Astrocyte (in vitro differentiated cells and primary cell): ENCODE results near the gene DRGX. TPM values are rescaled to one million over a fixed set of nuclear protein-coding genes. Genes with fewer than 3 reads are reported as not detected.

Experiments used
- DNase-seq: peaks from one replicate; pipeline ENCODE4 v3.0.0-alpha.2; 2010; ENCODE audit warnings: low read depth
- FAIRE-seq: peaks from 2 replicates; lab custom pipeline; 2011; peaks lifted over from hg19 to GRCh38; lab: Jason Lieb, UNC
- H2AFZ ChIP-seq: 2 replicates; pipeline ENCODE4 v1.6.0; 2012; ENCODE audit warnings: low read depth, low read length, inconsistent platforms
- H3K27ac ChIP-seq: 2 replicates; pipeline ENCODE4 v1.5.1; 2011; ENCODE audit warnings: low read depth, low read length, inconsistent platforms
- H3K27me3 ChIP-seq: 2 replicates; pipeline ENCODE4 v1.6.0; 2011; ENCODE audit warnings: low read length, inconsistent platforms; ENCODE audit not compliant: insufficient read depth
- H3K36me3 ChIP-seq: 2 replicates; pipeline ENCODE4 v1.5.1; 2011; ENCODE audit warnings: low read length, inconsistent platforms; ENCODE audit not compliant: insufficient read depth
- H3K4me1 ChIP-seq: 2 replicates; pipeline ENCODE4 v1.5.1; 2011; ENCODE audit warnings: low read length, inconsistent platforms; ENCODE audit not compliant: insufficient read depth
- H3K4me2 ChIP-seq: 2 replicates; pipeline ENCODE4 v1.6.0; 2012; ENCODE audit warnings: low read length, inconsistent platforms
- H3K4me3 ChIP-seq: 2 replicates; pipeline ENCODE4 v1.5.1; 2011; ENCODE audit warnings: low read depth, mild to moderate bottlenecking, low read length, inconsistent platforms; ENCODE audit not compliant: insufficient read depth
- H3K79me2 ChIP-seq: 2 replicates; pipeline ENCODE4 v1.6.0; 2012; ENCODE audit warnings: mild to moderate bottlenecking, low read length, inconsistent platforms; ENCODE audit not compliant: insufficient read depth
- H3K9ac ChIP-seq: 2 replicates; pipeline ENCODE4 v1.6.0; 2012; ENCODE audit warnings: mild to moderate bottlenecking, low read length, inconsistent platforms
- H3K9me3 ChIP-seq: 2 replicates; pipeline ENCODE4 v1.5.1; 2012; ENCODE audit warnings: low read depth, mild to moderate bottlenecking, low read length, inconsistent platforms; ENCODE audit not compliant: insufficient read depth
- H4K20me1 ChIP-seq: 2 replicates; pipeline ENCODE4 v1.6.0; 2012; ENCODE audit warnings: low read length, inconsistent platforms; ENCODE audit not compliant: insufficient read depth
- H3K27ac Mint-ChIP-seq: one replicate; pipeline ENCODE4 v1.8.0; 2021; ENCODE audit warnings: mild to moderate bottlenecking, mixed read lengths; ENCODE audit not compliant: unreplicated experiment
- H3K27me3 Mint-ChIP-seq: one replicate; pipeline ENCODE4 v1.8.0; 2021; ENCODE audit warnings: low read depth, mixed read lengths; ENCODE audit not compliant: unreplicated experiment
- H3K36me3 Mint-ChIP-seq: one replicate; pipeline ENCODE4 v1.8.0; 2021; ENCODE audit warnings: low read depth, mixed read lengths; ENCODE audit not compliant: unreplicated experiment
- H3K4me1 Mint-ChIP-seq: one replicate; pipeline ENCODE4 v1.8.0; 2021; ENCODE audit warnings: low read depth, mixed read lengths; ENCODE audit not compliant: unreplicated experiment
- H3K4me3 Mint-ChIP-seq: one replicate; pipeline ENCODE4 v1.8.0; 2021; ENCODE audit warnings: mild to moderate bottlenecking, moderate library complexity, mixed read lengths; ENCODE audit not compliant: unreplicated experiment
- H3K9me3 Mint-ChIP-seq: one replicate; pipeline ENCODE4 v1.8.0; 2021; ENCODE audit warnings: mild to moderate bottlenecking, mixed read lengths; ENCODE audit not compliant: unreplicated experiment
- CTCF ChIP-seq: IDR thresholded peaks from 2 replicates; pipeline ENCODE4 v1.5.1; 2011; ENCODE audit warnings: low read depth, mild to moderate bottlenecking, inconsistent platforms, low read length, moderate library complexity; ENCODE audit not compliant: insufficient read depth
- EZH2 ChIP-seq: IDR thresholded peaks from 2 replicates; pipeline ENCODE4 v1.6.1; 2012; ENCODE audit warnings: mild to moderate bottlenecking, low read length, inconsistent platforms; ENCODE audit not compliant: insufficient read depth
- total RNA-seq: library from RNA; stranded (reverse); gene quantifications from 2 replicates; pipeline ENCODE4 v1.2.1, GENCODE V29; 2021

DRGX gene
- total RNA-seq, 1 donor from 2014 or later, result not detected

GRCh38 chr10:49387071-49387470 lies 8.8 kb downstream of the DRGX start:
- no peak overlapping the region for H3K9ac ChIP-seq
- H3K4me2 ChIP-seq, result no peak overlapping the region
- H3K27ac Mint-ChIP-seq, result no peak overlapping the region
- H3K4me1 ChIP-seq, result no peaks in the 10 kb centered on the region
- H3K9me3 ChIP-seq, result no peaks in the 10 kb centered on the region
- no peak overlapping the region for H3K27ac ChIP-seq
- H3K9me3 Mint-ChIP-seq, result no peaks in the 10 kb centered on the region
- H4K20me1 ChIP-seq, result no peaks in the 10 kb centered on the region
- H3K27me3 ChIP-seq, result peaks cover 26% of the 10 kb centered on the region
- H3K4me3 ChIP-seq, result no peak overlapping the region
- H3K36me3 ChIP-seq, result no peaks in the 10 kb centered on the region
- H3K79me2 ChIP-seq, result no peaks in the 10 kb centered on the region
- DNase-seq, result peak; percentile 78
- FAIRE-seq, result no peak
- H2AFZ ChIP-seq, result no peak overlapping the region
- peaks cover 63% of the 10 kb centered on the region for H3K27me3 Mint-ChIP-seq
- TF ChIP-seq EZH2 (no peak), CTCF (no peak)
- no peaks in the 10 kb centered on the region for H3K4me1 Mint-ChIP-seq
- H3K4me3 Mint-ChIP-seq, result no peak overlapping the region
- H3K36me3 Mint-ChIP-seq, result no peaks in the 10 kb centered on the region

- Mint-ChIP-seq H3K4me3 (no peak overlapping the region), H3K27ac (no peak overlapping the region), H3K36me3 (no peaks in the 10 kb centered on the region), H3K27me3 (peaks cover 57% of the 10 kb centered on the region), H3K4me1 (no peaks in the 10 kb centered on the region), H3K9me3 (no peaks in the 10 kb centered on the region)
- DNase-seq (no peak), FAIRE-seq (no peak)
- Histone ChIP-seq H3K36me3 (no peaks in the 10 kb centered on the region), H3K4me2 (no peak overlapping the region), H3K79me2 (no peaks in the 10 kb centered on the region), H4K20me1 (no peaks in the 10 kb centered on the region), H3K27me3 (peaks cover 21% of the 10 kb centered on the region), H3K4me3 (no peak overlapping the region), H3K9me3 (no peaks in the 10 kb centered on the region), H2AFZ (no peak overlapping the region), H3K9ac (no peak overlapping the region), H3K27ac (no peak overlapping the region), H3K4me1 (no peaks in the 10 kb centered on the region)
- TF ChIP-seq EZH2 (no peak), CTCF (no peak)
Observed at GRCh38 chr10:49385939-49386922, 9.7 kb downstream of the DRGX start.
